ENCODE measurements around the gene STPG2. TPM values are rescaled to one million over a fixed set of nuclear protein-coding genes. Genes with fewer than 3 reads are reported as not detected.

Gene STPG2
- total and polyA plus RNA-seq, 2 donors (not counting 1 experiment from before 2014, with no cell fraction given), result 0.13 to 0.49 TPM

DNA sequence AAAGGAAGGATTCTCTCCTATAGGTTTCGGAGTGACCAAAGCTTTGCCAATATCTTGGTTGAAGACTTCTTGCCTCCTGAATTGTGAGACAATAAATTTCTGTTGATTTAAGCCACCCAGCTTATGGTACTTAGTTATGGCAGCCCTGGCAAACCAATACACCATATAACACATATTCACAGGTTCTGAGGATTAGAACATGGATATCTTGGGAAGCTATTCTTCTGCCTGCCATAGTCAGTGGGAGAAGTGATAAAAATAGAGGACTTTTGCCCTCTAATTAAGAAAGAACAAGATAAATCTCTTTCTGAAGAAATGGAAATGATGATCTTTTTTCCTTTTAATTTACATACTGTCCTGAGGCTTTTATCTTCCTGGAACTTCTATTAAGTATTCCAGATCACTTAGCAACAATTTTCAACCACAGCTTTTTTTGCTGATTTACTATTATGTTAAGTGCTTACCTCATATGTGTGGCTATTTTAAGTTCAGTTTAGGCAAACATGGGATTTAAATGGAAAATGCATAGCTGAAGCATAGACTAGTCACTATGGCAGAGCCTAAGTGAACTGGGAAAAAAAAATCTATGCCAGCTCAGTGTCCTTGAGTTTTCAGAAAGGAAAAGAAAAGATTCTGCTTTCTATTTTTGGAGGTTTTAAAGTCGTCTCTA, 381.7 kb downstream of the STPG2 start:
- Histone ChIP-seq H3K9ac (ENCODE audit: low read length) (no peak overlapping the region), H3K9me3 (ENCODE audit: control extremely low read depth in 1 of 3, control insufficient read depth in 2 of 3, insufficient read depth in 1 of 3, low read length in 2 of 3) (no peaks in the 10 kb centered on the region), H3K4me1 (ENCODE audit: control insufficient read depth in 2 of 2, insufficient read depth in 2 of 2, low read length in 2 of 2) (no peaks in the 10 kb centered on the region), H2AFZ (ENCODE audit: insufficient read depth, low read depth, low read length, poor library complexity, severe bottlenecking) (no peak overlapping the region), H4K20me1 (ENCODE audit: control insufficient read depth, insufficient read depth, low read length, poor library complexity, severe bottlenecking) (no peaks in the 10 kb centered on the region), H3K36me3 (replicated peaks in 1 of 2; ENCODE audit: control extremely low read depth in 1 of 2, control insufficient read depth in 1 of 2, extremely low read depth in 1 of 2, insufficient read depth in 2 of 2, low read length in 1 of 2) (no peaks in the 10 kb centered on the region), H3K4me2 (replicated peaks; ENCODE audit: low read depth, low read length, poor library complexity, severe bottlenecking) (no peak overlapping the region), H3K27ac (ENCODE audit: low read length in 2 of 2) (no peak overlapping the region), H3K79me2 (ENCODE audit: control insufficient read depth, insufficient read depth, low read length) (no peaks in the 10 kb centered on the region), H3K27me3 (replicated peaks in 1 of 4; ENCODE audit: control extremely low read depth in 1 of 4, control insufficient read depth in 3 of 4, insufficient read depth in 4 of 4, low read length in 3 of 4) (no peaks in the 10 kb centered on the region), H3K4me3 (ENCODE audit: control extremely low read depth in 1 of 5, extremely low read depth in 1 of 5, insufficient read depth in 1 of 5, low read depth in 2 of 5, low read length in 4 of 5) (no peak overlapping the region)
- DNase-seq, result no peak
- intact Hi-C loops (cut with micrococcal nuclease), result no loop called here
- WGBS (ENCODE audit: insufficient coverage), result no CpG with 5 or more reads among the region's 2 CpGs
- TF ChIP-seq, protein P1, sequence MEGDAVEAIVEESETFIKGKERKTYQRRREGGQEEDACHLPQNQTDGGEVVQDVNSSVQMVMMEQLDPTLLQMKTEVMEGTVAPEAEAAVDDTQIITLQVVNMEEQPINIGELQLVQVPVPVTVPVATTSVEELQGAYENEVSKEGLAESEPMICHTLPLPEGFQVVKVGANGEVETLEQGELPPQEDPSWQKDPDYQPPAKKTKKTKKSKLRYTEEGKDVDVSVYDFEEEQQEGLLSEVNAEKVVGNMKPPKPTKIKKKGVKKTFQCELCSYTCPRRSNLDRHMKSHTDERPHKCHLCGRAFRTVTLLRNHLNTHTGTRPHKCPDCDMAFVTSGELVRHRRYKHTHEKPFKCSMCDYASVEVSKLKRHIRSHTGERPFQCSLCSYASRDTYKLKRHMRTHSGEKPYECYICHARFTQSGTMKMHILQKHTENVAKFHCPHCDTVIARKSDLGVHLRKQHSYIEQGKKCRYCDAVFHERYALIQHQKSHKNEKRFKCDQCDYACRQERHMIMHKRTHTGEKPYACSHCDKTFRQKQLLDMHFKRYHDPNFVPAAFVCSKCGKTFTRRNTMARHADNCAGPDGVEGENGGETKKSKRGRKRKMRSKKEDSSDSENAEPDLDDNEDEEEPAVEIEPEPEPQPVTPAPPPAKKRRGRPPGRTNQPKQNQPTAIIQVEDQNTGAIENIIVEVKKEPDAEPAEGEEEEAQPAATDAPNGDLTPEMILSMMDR (IDR thresholded peaks at IDR 0.05), result no peak
- CTCF ChIA-PET, result no interaction called here
- Mint-ChIP-seq H3K4me1 (no peaks in the 10 kb centered on the region), H3K9me3 (ENCODE audit: insufficient read depth) (peaks cover 3% of the 10 kb centered on the region), H3K27me3 (no peaks in the 10 kb centered on the region), H3K4me3 (no peak overlapping the region), H3K27ac (no peak overlapping the region)
- ATAC-seq (ENCODE audit: low read depth), result no peak
- POLR2A ChIA-PET, result no interaction called here

DNA sequence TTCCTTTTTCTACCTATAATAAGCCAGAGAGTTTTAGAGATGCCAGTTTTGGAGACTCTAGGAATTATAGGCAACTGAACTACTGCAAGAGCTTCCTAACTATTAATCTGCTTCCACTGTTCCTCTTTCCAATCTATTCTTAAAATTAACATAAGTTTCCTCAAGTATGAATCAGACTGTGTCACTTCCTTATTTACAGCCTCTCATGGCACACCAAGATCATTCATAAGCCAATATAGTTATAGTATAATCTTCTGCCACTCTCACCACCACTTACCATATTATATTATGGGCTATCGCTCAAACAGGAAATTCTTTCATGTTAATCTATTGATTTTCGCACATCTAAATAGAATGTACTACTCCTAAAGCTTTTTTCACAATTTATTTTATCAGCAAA, 383.5 kb downstream of the STPG2 start:
- Histone ChIP-seq H3K79me2 (ENCODE audit: control insufficient read depth, insufficient read depth, low read length) (no peaks in the 10 kb centered on the region), H3K4me1 (ENCODE audit: control insufficient read depth in 2 of 2, insufficient read depth in 2 of 2, low read length in 2 of 2) (no peaks in the 10 kb centered on the region), H4K20me1 (ENCODE audit: control insufficient read depth, insufficient read depth, low read length, poor library complexity, severe bottlenecking) (no peaks in the 10 kb centered on the region), H3K4me3 (ENCODE audit: control extremely low read depth in 1 of 5, extremely low read depth in 1 of 5, insufficient read depth in 1 of 5, low read depth in 2 of 5, low read length in 4 of 5) (no peak overlapping the region), H3K9ac (ENCODE audit: low read length) (no peak overlapping the region), H3K9me3 (ENCODE audit: control extremely low read depth in 1 of 3, control insufficient read depth in 2 of 3, insufficient read depth in 1 of 3, low read length in 2 of 3) (no peaks in the 10 kb centered on the region), H3K4me2 (replicated peaks; ENCODE audit: low read depth, low read length, poor library complexity, severe bottlenecking) (no peak overlapping the region), H3K36me3 (replicated peaks in 1 of 2; ENCODE audit: control extremely low read depth in 1 of 2, control insufficient read depth in 1 of 2, extremely low read depth in 1 of 2, insufficient read depth in 2 of 2, low read length in 1 of 2) (no peaks in the 10 kb centered on the region), H3K27ac (ENCODE audit: low read length in 2 of 2) (no peak overlapping the region), H3K27me3 (replicated peaks in 1 of 4; ENCODE audit: control extremely low read depth in 1 of 4, control insufficient read depth in 3 of 4, insufficient read depth in 4 of 4, low read length in 3 of 4) (no peaks in the 10 kb centered on the region), H2AFZ (ENCODE audit: insufficient read depth, low read depth, low read length, poor library complexity, severe bottlenecking) (no peak overlapping the region)
- no peak overlapping the region for H3K4me3 Mint-ChIP-seq
- whole genome bisulfite sequencing (ENCODE audit: insufficient coverage), result 100% methylated on average over 2 of the region's 2 CpGs
- no peak for TF ChIP-seq EZH2 (IDR thresholded peaks at IDR 0.05; ENCODE audit: borderline replicate concordance, insufficient read depth, low read depth, low read length, poor library complexity, severe bottlenecking)
- TF ChIP-seq, protein P1 (IDR thresholded peaks at IDR 0.05), result no peak
- DNase-seq (no peak), ATAC-seq (ENCODE audit: low read depth) (no peak)
- H3K27me3 Mint-ChIP-seq, result no peaks in the 10 kb centered on the region
- ChIA-PET CTCF (no interaction called here), POLR2A (no interaction called here)
- H3K9me3 Mint-ChIP-seq (ENCODE audit: insufficient read depth), result peaks cover 3% of the 10 kb centered on the region
- intact Hi-C loops (cut with micrococcal nuclease), result no loop called here
- H3K4me1 Mint-ChIP-seq, result no peaks in the 10 kb centered on the region
- no peak overlapping the region for H3K27ac Mint-ChIP-seq

Data from B cell (primary cell).